ENCODE data around the gene ZFYVE21. TPM values are rescaled to one million over a fixed set of nuclear protein-coding genes. Genes with fewer than 3 reads are reported as not detected.
"Not testable (repeated sequence)": the region's sequence is repeated elsewhere in the genome, so short reads cannot be mapped to it uniquely, and the experiment has no call there.

The ZFYVE21 gene
- polyA plus RNA-seq, 1 donor from 2014 or later, result 10.3 TPM

GRCh38 chr14:103686831-103687485 lies 28.7 kb upstream of the ZFYVE21 start:
- Mint-ChIP-seq H3K27me3 (no peaks in the 10 kb centered on the region), H3K4me3 (no peak overlapping the region), H3K36me3 (peaks cover 2% of the 10 kb centered on the region), H3K27ac (no peak overlapping the region), H3K4me1 (peaks cover 21 to 24% (median 22%) of the 10 kb centered on the region in 3 donors), H3K9me3 (no peaks in the 10 kb centered on the region)

GRCh38 chr14:103687712-103688111 lies 27.9 kb upstream of the ZFYVE21 start:
- H3K36me3 Mint-ChIP-seq, result peaks cover 2% of the 10 kb centered on the region
- no peaks in the 10 kb centered on the region for H3K27me3 Mint-ChIP-seq
- peaks cover 26 to 28% (median 26%) of the 10 kb centered on the region in 3 donors for H3K4me1 Mint-ChIP-seq
- no peak overlapping the region for H3K4me3 Mint-ChIP-seq
- no peak overlapping the region for H3K27ac Mint-ChIP-seq
- no peaks in the 10 kb centered on the region for H3K9me3 Mint-ChIP-seq

- H3K9me3 Mint-ChIP-seq, result no peaks in the 10 kb centered on the region
- H3K4me1 Mint-ChIP-seq, result peaks cover 26 to 28% (median 26%) of the 10 kb centered on the region in 3 donors
- peaks cover 2% of the 10 kb centered on the region for H3K36me3 Mint-ChIP-seq
- H3K27ac Mint-ChIP-seq, result peak overlapping the region in 2 of 3 donors; percentile 51 to 95
- H3K27me3 Mint-ChIP-seq, result no peaks in the 10 kb centered on the region
- H3K4me3 Mint-ChIP-seq, result peak overlapping the region in 1 of 4 donors; percentile 53
Observed at GRCh38 chr14:103688441-103688840, 27.2 kb upstream of the ZFYVE21 start.

- Mint-ChIP-seq H3K9me3 (no peaks in the 10 kb centered on the region), H3K36me3 (peaks cover 2% of the 10 kb centered on the region)
Observed at GRCh38 chr14:103688906-103689902, 26.4 kb upstream of the ZFYVE21 start.

GRCh38 chr14:103690332-103690731 lies 25.3 kb upstream of the ZFYVE21 start:
- no peaks in the 10 kb centered on the region for H3K9me3 Mint-ChIP-seq
- no peaks in the 10 kb centered on the region for H3K27me3 Mint-ChIP-seq
- H3K36me3 Mint-ChIP-seq, result peaks cover 2% of the 10 kb centered on the region
- H3K27ac Mint-ChIP-seq, result peak overlapping the region in 2 of 3 donors; percentile 86 to 93
- H3K4me3 Mint-ChIP-seq, result peak overlapping the region in 3 of 4 donors; percentile 72 to 95 (median 95)
- H3K4me1 Mint-ChIP-seq, result peaks cover 26 to 28% (median 27%) of the 10 kb centered on the region in 3 donors

More at GRCh38 chr14:103688906-103689902, 26.4 kb upstream of the ZFYVE21 start:
- Mint-ChIP-seq H3K27ac (peak overlapping the region; percentile 86 to 95 (median 86)), H3K4me3 (peak overlapping the region in 3 of 4 donors; percentile 83 to 95 (median 95)), H3K4me1 (peaks cover 26 to 28% (median 26%) of the 10 kb centered on the region in 3 donors), H3K27me3 (no peaks in the 10 kb centered on the region)

- not testable (repeated sequence) for H3K27me3 Mint-ChIP-seq, H3K36me3 Mint-ChIP-seq, H3K9me3 Mint-ChIP-seq
- peaks cover 33 to 40% (median 36%) of the 10 kb centered on the region in 3 donors for H3K4me1 Mint-ChIP-seq
- peak overlapping the region; percentile 46 to 95 (median 82) for H3K4me3 Mint-ChIP-seq
- peak overlapping the region; percentile 88 to 93 (median 89) for H3K27ac Mint-ChIP-seq
Observed at GRCh38 chr14:103691655-103692054, 24.0 kb upstream of the ZFYVE21 start.

GRCh38 chr14:103692159-103692558 lies 23.5 kb upstream of the ZFYVE21 start:
- Mint-ChIP-seq H3K27me3 (no peaks in the 10 kb centered on the region), H3K36me3 (peaks cover under 1% of the 10 kb centered on the region), H3K4me1 (peaks cover 38 to 43% (median 40%) of the 10 kb centered on the region in 3 donors), H3K4me3 (peak overlapping the region in 3 of 4 donors; percentile 75 to 95 (median 88)), H3K9me3 (no peaks in the 10 kb centered on the region), H3K27ac (peak overlapping the region; percentile 88 to 93 (median 89))

- Mint-ChIP-seq H3K27ac (peak overlapping the region; percentile 42 to 88 (median 69)), H3K9me3 (no peaks in the 10 kb centered on the region), H3K4me3 (no peak overlapping the region), H3K36me3 (no peaks in the 10 kb centered on the region), H3K27me3 (no peaks in the 10 kb centered on the region), H3K4me1 (peaks cover 40 to 46% (median 43%) of the 10 kb centered on the region in 3 donors)
Observed at GRCh38 chr14:103692871-103693270, 22.7 kb upstream of the ZFYVE21 start.

GRCh38 chr14:103693515-103693914 lies 22.1 kb upstream of the ZFYVE21 start:
- Mint-ChIP-seq H3K27ac (peak overlapping the region in 1 of 3 donors; percentile 69), H3K27me3 (no peaks in the 10 kb centered on the region), H3K4me1 (peaks cover 38 to 46% (median 44%) of the 10 kb centered on the region in 3 donors), H3K36me3 (no peaks in the 10 kb centered on the region), H3K9me3 (no peaks in the 10 kb centered on the region), H3K4me3 (peak overlapping the region in 1 of 4 donors; percentile 17)

GRCh38 chr14:103694572-103695026 lies 21.0 kb upstream of the ZFYVE21 start:
- H3K27ac Mint-ChIP-seq, result peak overlapping the region in 1 of 3 donors; percentile 21
- H3K4me3 Mint-ChIP-seq, result no peak overlapping the region
- H3K4me1 Mint-ChIP-seq, result peaks cover 31 to 43% (median 38%) of the 10 kb centered on the region in 3 donors
- no peaks in the 10 kb centered on the region for H3K36me3 Mint-ChIP-seq
- no peaks in the 10 kb centered on the region for H3K27me3 Mint-ChIP-seq
- H3K9me3 Mint-ChIP-seq, result no peaks in the 10 kb centered on the region

GRCh38 chr14:103695296-103696069 lies 20.1 kb upstream of the ZFYVE21 start:
- peak overlapping the region in 2 of 3 donors; percentile 21 to 90 for H3K27ac Mint-ChIP-seq

GRCh38 chr14:103696070-103696402 lies 19.6 kb upstream of the ZFYVE21 start:
- peak overlapping the region in 2 of 4 donors; percentile 65 to 78 for H3K4me3 Mint-ChIP-seq
- no peaks in the 10 kb centered on the region for H3K9me3 Mint-ChIP-seq
- peak overlapping the region in 2 of 3 donors; percentile 21 to 90 for H3K27ac Mint-ChIP-seq
- peaks cover 25 to 34% (median 28%) of the 10 kb centered on the region in 3 donors for H3K4me1 Mint-ChIP-seq
- no peaks in the 10 kb centered on the region for H3K27me3 Mint-ChIP-seq
- no peaks in the 10 kb centered on the region for H3K36me3 Mint-ChIP-seq

More at GRCh38 chr14:103695296-103696069, 20.1 kb upstream of the ZFYVE21 start:
- H3K27me3 Mint-ChIP-seq, result no peaks in the 10 kb centered on the region
- peaks cover 25 to 37% (median 32%) of the 10 kb centered on the region in 3 donors for H3K4me1 Mint-ChIP-seq
- H3K36me3 Mint-ChIP-seq, result no peaks in the 10 kb centered on the region
- H3K9me3 Mint-ChIP-seq, result no peaks in the 10 kb centered on the region
- peak overlapping the region in 2 of 4 donors; percentile 65 to 78 for H3K4me3 Mint-ChIP-seq

GRCh38 chr14:103696466-103697071 lies 19.0 kb upstream of the ZFYVE21 start:
- Mint-ChIP-seq H3K4me3 (peak overlapping the region in 2 of 4 donors; percentile 65 to 78), H3K27me3 (no peaks in the 10 kb centered on the region), H3K4me1 (peaks cover 24 to 36% (median 27%) of the 10 kb centered on the region in 3 donors), H3K27ac (peak overlapping the region; percentile 21 to 90 (median 23)), H3K36me3 (no peaks in the 10 kb centered on the region), H3K9me3 (no peaks in the 10 kb centered on the region)

- H3K4me1 Mint-ChIP-seq, result peaks cover 23 to 33% (median 27%) of the 10 kb centered on the region in 3 donors
- H3K9me3 Mint-ChIP-seq, result no peaks in the 10 kb centered on the region
- H3K27ac Mint-ChIP-seq, result peak overlapping the region in 1 of 3 donors; percentile 21
- peak overlapping the region in 1 of 4 donors; percentile 5 for H3K4me3 Mint-ChIP-seq
- H3K27me3 Mint-ChIP-seq, result no peaks in the 10 kb centered on the region
- no peaks in the 10 kb centered on the region for H3K36me3 Mint-ChIP-seq
Observed at GRCh38 chr14:103697206-103697602, 18.4 kb upstream of the ZFYVE21 start.
